ENCODE measurements around the gene TBCK. TPM values are rescaled to one million over a fixed set of nuclear protein-coding genes. Genes with fewer than 3 reads are reported as not detected.

TBCK gene
- total and polyA plus RNA-seq, 10 donors: 6.7 to 61.3 (median 44.7) TPM

DNA sequence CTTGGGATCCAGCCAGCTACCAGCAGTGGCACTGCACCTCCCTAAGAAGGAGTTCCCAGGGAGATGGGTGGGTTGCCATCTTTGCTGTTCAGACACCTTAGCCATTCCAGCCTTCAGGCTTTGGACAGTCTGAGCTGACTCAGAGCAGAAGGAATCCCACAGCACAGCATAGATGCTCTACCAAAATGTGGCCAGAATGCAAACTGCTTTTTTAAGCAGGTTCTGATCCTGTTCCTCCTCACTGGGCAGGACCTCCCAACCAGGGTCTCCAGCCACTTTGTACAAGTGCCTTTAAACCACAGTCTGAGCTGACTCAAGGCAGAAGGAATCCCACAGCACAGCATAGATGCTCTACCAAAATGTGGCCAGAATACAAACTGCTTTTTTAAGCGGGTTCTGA is 211.7 kb downstream of the TBCK start:
- Histone ChIP-seq H3K27ac (no peak overlapping the region), H3K9me3 (peaks cover 0 to 9% (median 4%) of the 10 kb centered on the region in 8 donors), H3K4me1 (no peaks in the 10 kb centered on the region), H3K27me3 (replicated peaks in 1 of 7) (no peaks in the 10 kb centered on the region), H3K4me3 (no peak overlapping the region), H3K36me3 (peaks cover 0 to 60% (median 11%) of the 10 kb centered on the region in 6 donors)
- intact Hi-C loops (cut with DNase I; ENCODE audit: low total_unique reads): no loop called here
- no peak for DNase-seq
- no peak for TF ChIP-seq POLR2A (IDR thresholded peaks at IDR 0.05)
- TF ChIP-seq POLR2AphosphoS5 (IDR thresholded peaks at IDR 0.05): no peak
- TF ChIP-seq, protein P1, sequence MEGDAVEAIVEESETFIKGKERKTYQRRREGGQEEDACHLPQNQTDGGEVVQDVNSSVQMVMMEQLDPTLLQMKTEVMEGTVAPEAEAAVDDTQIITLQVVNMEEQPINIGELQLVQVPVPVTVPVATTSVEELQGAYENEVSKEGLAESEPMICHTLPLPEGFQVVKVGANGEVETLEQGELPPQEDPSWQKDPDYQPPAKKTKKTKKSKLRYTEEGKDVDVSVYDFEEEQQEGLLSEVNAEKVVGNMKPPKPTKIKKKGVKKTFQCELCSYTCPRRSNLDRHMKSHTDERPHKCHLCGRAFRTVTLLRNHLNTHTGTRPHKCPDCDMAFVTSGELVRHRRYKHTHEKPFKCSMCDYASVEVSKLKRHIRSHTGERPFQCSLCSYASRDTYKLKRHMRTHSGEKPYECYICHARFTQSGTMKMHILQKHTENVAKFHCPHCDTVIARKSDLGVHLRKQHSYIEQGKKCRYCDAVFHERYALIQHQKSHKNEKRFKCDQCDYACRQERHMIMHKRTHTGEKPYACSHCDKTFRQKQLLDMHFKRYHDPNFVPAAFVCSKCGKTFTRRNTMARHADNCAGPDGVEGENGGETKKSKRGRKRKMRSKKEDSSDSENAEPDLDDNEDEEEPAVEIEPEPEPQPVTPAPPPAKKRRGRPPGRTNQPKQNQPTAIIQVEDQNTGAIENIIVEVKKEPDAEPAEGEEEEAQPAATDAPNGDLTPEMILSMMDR (IDR thresholded peaks at IDR 0.05 in 8 of 11, conservative IDR thresholded peaks at IDR 0.05 in 3 of 11): no peak
- WGBS, 5 donors: 83 to 100% (median 95%) methylated on average over 1 of the region's 1 CpG

- H3K4me1 ChIP-seq: no peaks in the 10 kb centered on the region
- H3K4me3 ChIP-seq: no peak overlapping the region
- intact Hi-C loops (cut with DNase I; ENCODE audit: low total_unique reads): no loop called here
- TF ChIP-seq, protein P1 (IDR thresholded peaks at IDR 0.05 in 8 of 11, conservative IDR thresholded peaks at IDR 0.05 in 3 of 11): no peak
- TF ChIP-seq POLR2A (IDR thresholded peaks at IDR 0.05) (no peak), POLR2AphosphoS5 (IDR thresholded peaks at IDR 0.05) (no peak)
- H3K36me3 ChIP-seq: peaks cover 5 to 53% (median 22%) of the 10 kb centered on the region in 6 donors
- no peaks in the 10 kb centered on the region for H3K27me3 ChIP-seq (replicated peaks in 1 of 7)
- peaks cover 0 to 21% (median 9%) of the 10 kb centered on the region in 8 donors for H3K9me3 ChIP-seq
- no peak overlapping the region for H3K27ac ChIP-seq
- DNase-seq: no peak
- WGBS, 5 donors: 55 to 83% (median 71%) methylated on average over 1 of the region's 1 CpG
Observed at GRCh38 chr4:106096454-106096853, 219.6 kb downstream of the TBCK start.

DNA sequence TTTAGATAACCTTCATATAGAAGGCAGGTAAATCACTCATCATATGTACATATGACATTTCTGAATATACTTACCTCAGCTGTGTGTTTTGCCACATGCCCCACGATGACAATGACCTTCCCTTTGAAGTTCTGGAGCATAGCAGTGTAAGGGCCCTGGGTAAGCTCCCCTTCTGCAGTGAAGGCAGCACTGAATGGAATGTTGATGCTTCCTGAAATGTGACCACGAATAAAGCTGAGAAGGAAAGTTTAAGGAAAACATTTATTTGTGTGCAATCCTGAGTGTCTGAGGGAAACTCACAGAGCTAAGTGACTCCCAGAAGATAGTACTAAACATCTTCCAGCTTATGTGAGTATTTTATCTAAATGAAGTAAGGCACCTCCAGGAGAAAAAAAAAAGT is 220.6 kb downstream of the TBCK start:
- H3K9me3 ChIP-seq: peaks cover 3 to 31% (median 19%) of the 10 kb centered on the region in 8 donors
- intact Hi-C loops (cut with DNase I; ENCODE audit: low total_unique reads): no loop called here
- no peaks in the 10 kb centered on the region for H3K4me1 ChIP-seq
- H3K36me3 ChIP-seq: peaks cover 10 to 63% (median 33%) of the 10 kb centered on the region in 6 donors
- no peak for DNase-seq
- TF ChIP-seq POLR2AphosphoS5 (IDR thresholded peaks at IDR 0.05) (no peak), POLR2A (IDR thresholded peaks at IDR 0.05) (no peak)
- TF ChIP-seq, protein P1 (IDR thresholded peaks at IDR 0.05 in 8 of 11, conservative IDR thresholded peaks at IDR 0.05 in 3 of 11): no peak
- H3K4me3 ChIP-seq: no peak overlapping the region
- H3K27ac ChIP-seq: no peak overlapping the region
- no peaks in the 10 kb centered on the region for H3K27me3 ChIP-seq (replicated peaks in 1 of 7)
- WGBS, 5 donors: 63 to 81% (median 74%) methylated on average over 2 of the region's 2 CpGs

DNA sequence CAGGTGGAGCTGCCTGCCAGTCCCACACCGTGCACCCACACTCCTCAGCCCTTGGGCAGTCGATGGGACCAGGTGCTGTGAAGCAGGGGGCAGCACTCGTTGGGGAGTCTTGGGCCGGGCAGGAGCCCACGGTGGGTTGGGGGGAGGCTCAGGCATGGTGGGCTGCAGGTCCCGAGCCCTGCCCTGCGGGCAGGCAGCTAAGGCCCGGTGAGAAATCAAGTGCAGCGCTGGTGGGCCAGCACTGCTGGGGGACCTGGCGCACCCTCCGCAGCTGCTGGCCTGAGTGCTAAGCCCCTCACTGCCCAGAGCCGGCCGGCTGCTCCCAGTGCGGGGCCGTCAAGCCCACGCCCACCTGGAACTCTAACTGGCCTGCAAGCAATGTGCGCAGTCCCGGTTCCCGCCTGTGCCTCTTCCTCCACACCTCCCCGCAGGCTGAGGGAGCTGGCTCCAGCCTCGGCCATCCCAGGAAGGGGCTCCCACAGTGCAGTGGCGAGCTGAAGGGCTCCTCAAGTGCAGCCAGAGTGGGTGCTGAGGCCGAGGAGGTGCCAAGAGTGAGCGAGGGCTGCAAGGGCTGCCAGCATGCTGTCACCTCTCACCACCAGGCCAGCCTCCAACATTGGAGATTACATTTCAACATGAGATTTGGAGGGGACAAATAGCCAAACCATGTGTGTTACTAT is 223.5 kb downstream of the TBCK start:
- 93 to 99% (median 96%) methylated on average over 18 to 24 of the region's 24 CpGs for WGBS, 5 donors
- intact Hi-C loops (cut with DNase I; ENCODE audit: low total_unique reads): no loop called here
- H3K27me3 ChIP-seq (replicated peaks in 1 of 7): no peaks in the 10 kb centered on the region
- peaks cover 10 to 91% (median 48%) of the 10 kb centered on the region in 6 donors for H3K36me3 ChIP-seq
- peaks cover 3 to 60% (median 47%) of the 10 kb centered on the region in 8 donors for H3K9me3 ChIP-seq
- DNase-seq: no peak
- H3K27ac ChIP-seq: no peak overlapping the region
- no peak overlapping the region for H3K4me3 ChIP-seq
- H3K4me1 ChIP-seq: no peaks in the 10 kb centered on the region
- no peak for TF ChIP-seq POLR2A (IDR thresholded peaks at IDR 0.05)
- TF ChIP-seq, protein P1 (IDR thresholded peaks at IDR 0.05 in 8 of 11, conservative IDR thresholded peaks at IDR 0.05 in 3 of 11): no peak
- TF ChIP-seq POLR2AphosphoS5 (IDR thresholded peaks at IDR 0.05): no peak

All from spleen (tissue), 11 donors.